ENCODE measurements around the gene OR2L2.
"Not testable (repeated sequence)": the region's sequence is repeated elsewhere in the genome, so short reads cannot be mapped to it uniquely, and the experiment has no call there.

Gene OR2L2

GRCh38 chr1:248029770-248030169 is at the start of gene OR2L2:
Gene OR2L2, plus strand, starts transcription at chr1:248030070. Its CDS starts 8,198 bp downstream, at chr1:248038268.
- Mint-ChIP-seq H3K4me1 (ENCODE audit: low read depth) (no peaks in the 10 kb centered on the region), H3K27ac (no peak within 1 kb of the TSS), H3K4me3 (no peak within 1 kb of the TSS), H3K36me3 (ENCODE audit: low read depth) (no peaks in the 10 kb centered on the region), H3K9me3 (peaks cover 14% of the 10 kb centered on the region), H3K27me3 (no peaks in the 10 kb centered on the region)

GRCh38 chr1:247992986-247993385 is 36.9 kb upstream of the OR2L2 start:
- Mint-ChIP-seq H3K4me3 (no peak overlapping the region), H3K36me3 (ENCODE audit: low read depth) (no peaks in the 10 kb centered on the region), H3K27me3 (no peaks in the 10 kb centered on the region), H3K9me3 (peaks cover 9% of the 10 kb centered on the region), H3K4me1 (ENCODE audit: low read depth) (no peaks in the 10 kb centered on the region), H3K27ac (no peak overlapping the region)

- Mint-ChIP-seq H3K27me3 (no peaks in the 10 kb centered on the region), H3K4me1 (ENCODE audit: low read depth) (no peaks in the 10 kb centered on the region), H3K27ac (no peak overlapping the region), H3K9me3 (peaks cover 12% of the 10 kb centered on the region), H3K4me3 (no peak overlapping the region), H3K36me3 (ENCODE audit: low read depth) (no peaks in the 10 kb centered on the region)
Observed at GRCh38 chr1:247998811-247999210, 31.1 kb upstream of the OR2L2 start.

- Mint-ChIP-seq H3K27me3 (no peaks in the 10 kb centered on the region), H3K9me3 (peaks cover 13% of the 10 kb centered on the region), H3K4me1 (ENCODE audit: low read depth) (no peaks in the 10 kb centered on the region), H3K36me3 (ENCODE audit: low read depth) (no peaks in the 10 kb centered on the region), H3K27ac (no peak overlapping the region), H3K4me3 (no peak overlapping the region)
Observed at GRCh38 chr1:248000169-248000568, 29.7 kb upstream of the OR2L2 start.

GRCh38 chr1:248007778-248008177 is 22.1 kb upstream of the OR2L2 start:
- Mint-ChIP-seq H3K4me1 (ENCODE audit: low read depth) (no peaks in the 10 kb centered on the region), H3K27ac (no peak overlapping the region), H3K9me3 (peaks cover 24% of the 10 kb centered on the region), H3K27me3 (no peaks in the 10 kb centered on the region), H3K36me3 (ENCODE audit: low read depth) (peaks cover 5% of the 10 kb centered on the region), H3K4me3 (no peak overlapping the region)

- Mint-ChIP-seq H3K36me3 (ENCODE audit: low read depth) (peaks cover 5% of the 10 kb centered on the region), H3K27ac (no peak overlapping the region), H3K4me3 (no peak overlapping the region), H3K9me3 (peaks cover 16% of the 10 kb centered on the region), H3K27me3 (no peaks in the 10 kb centered on the region), H3K4me1 (ENCODE audit: low read depth) (no peaks in the 10 kb centered on the region)
Observed at GRCh38 chr1:248009681-248010080, 20.2 kb upstream of the OR2L2 start.

GRCh38 chr1:248013229-248013710 is 16.6 kb upstream of the OR2L2 start, which contains the start of gene OR2L5:
Gene OR2L5, plus strand, starts transcription at chr1:248013660. Its CDS starts 8,288 bp downstream, at chr1:248021948.
- Mint-ChIP-seq H3K4me1 (ENCODE audit: low read depth) (no peaks in the 10 kb centered on the region), H3K9me3 (peaks cover 15% of the 10 kb centered on the region), H3K36me3 (ENCODE audit: low read depth) (peaks cover 5% of the 10 kb centered on the region), H3K27ac (no peak within 1 kb of the TSS), H3K4me3 (no peak within 1 kb of the TSS), H3K27me3 (no peaks in the 10 kb centered on the region)

- Mint-ChIP-seq H3K4me3 (no peak overlapping the region), H3K36me3 (ENCODE audit: low read depth) (no peaks in the 10 kb centered on the region), H3K9me3 (peaks cover 8% of the 10 kb centered on the region), H3K27me3 (no peaks in the 10 kb centered on the region), H3K27ac (no peak overlapping the region), H3K4me1 (ENCODE audit: low read depth) (no peaks in the 10 kb centered on the region)
Observed at GRCh38 chr1:248015803-248016202, 14.1 kb upstream of the OR2L2 start.

GRCh38 chr1:248045209-248045608 is 15.3 kb downstream of the OR2L2 start:
- no peaks in the 10 kb centered on the region for H3K4me1 Mint-ChIP-seq (ENCODE audit: low read depth)
- no peak overlapping the region for H3K27ac Mint-ChIP-seq
- no peak overlapping the region for H3K4me3 Mint-ChIP-seq
- peaks cover 11% of the 10 kb centered on the region for H3K9me3 Mint-ChIP-seq
- no peaks in the 10 kb centered on the region for H3K27me3 Mint-ChIP-seq
- no peaks in the 10 kb centered on the region for H3K36me3 Mint-ChIP-seq (ENCODE audit: low read depth)

- peaks cover 11% of the 10 kb centered on the region for H3K9me3 Mint-ChIP-seq
- H3K4me3 Mint-ChIP-seq = no peak within 1 kb of the TSS
- no peaks in the 10 kb centered on the region for H3K36me3 Mint-ChIP-seq (ENCODE audit: low read depth)
- no peak within 1 kb of the TSS for H3K27ac Mint-ChIP-seq
- no peaks in the 10 kb centered on the region for H3K4me1 Mint-ChIP-seq (ENCODE audit: low read depth)
- H3K27me3 Mint-ChIP-seq = no peaks in the 10 kb centered on the region
Observed at GRCh38 chr1:248046536-248046935, 16.7 kb downstream of the OR2L2 start, which contains the start of gene OR2L3. Gene OR2L3, plus strand, starts transcription at chr1:248046836. Its CDS starts 13,846 bp downstream, at chr1:248060682.

- Mint-ChIP-seq H3K36me3 (ENCODE audit: low read depth) (no peaks in the 10 kb centered on the region), H3K9me3 (peaks cover 11% of the 10 kb centered on the region), H3K27me3 (no peaks in the 10 kb centered on the region), H3K4me3 (no peak overlapping the region), H3K4me1 (ENCODE audit: low read depth) (no peaks in the 10 kb centered on the region), H3K27ac (no peak overlapping the region)
Observed at GRCh38 chr1:248047008-248047407, 17.1 kb downstream of the OR2L2 start.

GRCh38 chr1:248054671-248055070 is 24.8 kb downstream of the OR2L2 start:
- Mint-ChIP-seq H3K4me3 (no peak overlapping the region), H3K27me3 (no peaks in the 10 kb centered on the region), H3K9me3 (peaks cover 10% of the 10 kb centered on the region), H3K4me1 (ENCODE audit: low read depth) (no peaks in the 10 kb centered on the region), H3K27ac (no peak overlapping the region), H3K36me3 (ENCODE audit: low read depth) (no peaks in the 10 kb centered on the region)

GRCh38 chr1:248055261-248055660 is 25.4 kb downstream of the OR2L2 start:
- Mint-ChIP-seq H3K4me3 (no peak overlapping the region), H3K36me3 (ENCODE audit: low read depth) (no peaks in the 10 kb centered on the region), H3K27me3 (no peaks in the 10 kb centered on the region), H3K4me1 (ENCODE audit: low read depth) (no peaks in the 10 kb centered on the region), H3K27ac (no peak overlapping the region), H3K9me3 (peaks cover 10% of the 10 kb centered on the region)

GRCh38 chr1:248065071-248065470 is 35.2 kb downstream of the OR2L2 start:
- H3K27ac Mint-ChIP-seq = no peak overlapping the region
- no peak overlapping the region for H3K4me3 Mint-ChIP-seq
- H3K27me3 Mint-ChIP-seq = no peaks in the 10 kb centered on the region
- no peaks in the 10 kb centered on the region for H3K36me3 Mint-ChIP-seq (ENCODE audit: low read depth)
- H3K9me3 Mint-ChIP-seq = peaks cover 3% of the 10 kb centered on the region
- no peaks in the 10 kb centered on the region for H3K4me1 Mint-ChIP-seq (ENCODE audit: low read depth)

GRCh38 chr1:248065604-248066003 is 35.7 kb downstream of the OR2L2 start:
- Mint-ChIP-seq H3K27me3 (no peaks in the 10 kb centered on the region), H3K36me3 (ENCODE audit: low read depth) (no peaks in the 10 kb centered on the region), H3K9me3 (peaks cover 8% of the 10 kb centered on the region), H3K4me3 (no peak overlapping the region), H3K4me1 (ENCODE audit: low read depth) (no peaks in the 10 kb centered on the region), H3K27ac (no peak overlapping the region)

GRCh38 chr1:248083864-248084263 is 54.0 kb downstream of the OR2L2 start:
- H3K9me3 Mint-ChIP-seq; H3K4me1 Mint-ChIP-seq (ENCODE audit: low read depth); H3K36me3 Mint-ChIP-seq (ENCODE audit: low read depth); H3K27me3 Mint-ChIP-seq; H3K27ac Mint-ChIP-seq; H3K4me3 Mint-ChIP-seq: not testable (repeated sequence)
